ENCODE measurements around the gene NMNAT2. TPM values are rescaled to one million over a fixed set of nuclear protein-coding genes. Genes with fewer than 3 reads are reported as not detected.

Gene NMNAT2
- total RNA-seq, 1 experiment from 2014 or later: not detected

DNA sequence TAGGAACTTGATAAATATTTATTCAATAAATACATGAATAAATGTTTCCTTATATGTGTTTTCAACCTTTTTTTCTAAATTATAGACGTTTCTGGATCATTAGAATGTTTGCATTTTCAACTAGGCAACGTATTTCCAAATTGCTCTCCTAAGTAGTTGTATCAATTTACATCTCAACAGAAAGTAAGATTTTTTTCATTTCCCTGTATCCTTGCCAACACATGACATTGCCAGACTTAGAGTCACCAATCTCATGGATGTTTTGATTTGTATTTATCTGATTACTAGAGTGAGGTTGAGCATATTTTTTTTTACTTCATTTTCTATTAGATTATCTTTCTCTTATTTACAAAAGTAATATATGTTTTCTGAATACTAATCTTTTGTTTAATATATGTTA, 31.9 kb upstream of the NMNAT2 start:
- H3K4me3 ChIP-seq (replicated peaks in 1 of 2; ENCODE audit: low read depth in 1 of 2, low read length in 2 of 2): no peak overlapping the region
- no peak overlapping the region for H3K27ac ChIP-seq (ENCODE audit: low read depth, low read length)
- H2AFZ ChIP-seq (ENCODE audit: low read depth, low read length, poor library complexity, severe bottlenecking): no peak overlapping the region
- H3K9me2 ChIP-seq (ENCODE audit: insufficient read depth): 0 out of 2 replicates have a peak, but pooled peaks cover 3% of the 10 kb centered on the region
- RAD21 ChIA-PET (ENCODE audit: low non-redundant PET in 1 of 2, low total read pairs in 2 of 2, uncharacterized antibody in 2 of 2, unreplicated experiment in 2 of 2): no interaction called here
- no peaks in the 10 kb centered on the region for H3K27me3 ChIP-seq (ENCODE audit: insufficient read depth, low read length)
- H3K36me3 ChIP-seq (ENCODE audit: control insufficient read depth in 1 of 2, insufficient read depth in 2 of 2, low read length in 2 of 2): no peaks in the 10 kb centered on the region
- H4K20me1 ChIP-seq (ENCODE audit: insufficient read depth): no peaks in the 10 kb centered on the region
- CTCF ChIA-PET: no interaction called here
- DNase-seq (ENCODE audit: low read depth, low spot score): no peak
- H3K79me2 ChIP-seq (ENCODE audit: insufficient read depth, low read length): no peaks in the 10 kb centered on the region
- H3K4me1 ChIP-seq (ENCODE audit: control insufficient read depth in 1 of 2, insufficient read depth in 2 of 2, low read length in 2 of 2): peaks cover 0 to 8% of the 10 kb centered on the region in 2 experiments; a peak in 1 of 4 replicates
- BruUV-seq (replicated peaks): no TSS peak
- TF ChIP-seq EZH2 (IDR thresholded peaks at IDR 0.05) (no peak), JUND (IDR thresholded peaks at IDR 0.05) (no peak), POLR2AphosphoS5 (IDR thresholded peaks at IDR 0.05; ENCODE audit: low read depth, low read length) (no peak), EGR1 (IDR thresholded peaks at IDR 0.05; ENCODE audit: low read depth) (no peak), SIN3A (IDR thresholded peaks at IDR 0.05; ENCODE audit: low read depth) (no peak), SP1 (IDR thresholded peaks at IDR 0.05; ENCODE audit: low read depth) (no peak), CBX3 (IDR thresholded peaks at IDR 0.05; ENCODE audit: low read depth) (no peak), FOSL1 (IDR thresholded peaks at IDR 0.05; ENCODE audit: low read depth) (no peak), ZFX (IDR thresholded peaks at IDR 0.05) (no peak), YY1 (IDR thresholded peaks at IDR 0.05; ENCODE audit: extremely low read depth, insufficient replicate concordance, low read depth, low read length) (no peak), ELF1 (IDR thresholded peaks at IDR 0.05; ENCODE audit: borderline replicate concordance, low read depth) (no peak), TCF7L2 (IDR thresholded peaks at IDR 0.05; ENCODE audit: borderline replicate concordance, extremely low read depth, insufficient read depth, insufficient read length) (no peak), EZH2phosphoT487 (IDR thresholded peaks at IDR 0.05; ENCODE audit: borderline replicate concordance) (no peak)
- TF ChIP-seq, protein P1, sequence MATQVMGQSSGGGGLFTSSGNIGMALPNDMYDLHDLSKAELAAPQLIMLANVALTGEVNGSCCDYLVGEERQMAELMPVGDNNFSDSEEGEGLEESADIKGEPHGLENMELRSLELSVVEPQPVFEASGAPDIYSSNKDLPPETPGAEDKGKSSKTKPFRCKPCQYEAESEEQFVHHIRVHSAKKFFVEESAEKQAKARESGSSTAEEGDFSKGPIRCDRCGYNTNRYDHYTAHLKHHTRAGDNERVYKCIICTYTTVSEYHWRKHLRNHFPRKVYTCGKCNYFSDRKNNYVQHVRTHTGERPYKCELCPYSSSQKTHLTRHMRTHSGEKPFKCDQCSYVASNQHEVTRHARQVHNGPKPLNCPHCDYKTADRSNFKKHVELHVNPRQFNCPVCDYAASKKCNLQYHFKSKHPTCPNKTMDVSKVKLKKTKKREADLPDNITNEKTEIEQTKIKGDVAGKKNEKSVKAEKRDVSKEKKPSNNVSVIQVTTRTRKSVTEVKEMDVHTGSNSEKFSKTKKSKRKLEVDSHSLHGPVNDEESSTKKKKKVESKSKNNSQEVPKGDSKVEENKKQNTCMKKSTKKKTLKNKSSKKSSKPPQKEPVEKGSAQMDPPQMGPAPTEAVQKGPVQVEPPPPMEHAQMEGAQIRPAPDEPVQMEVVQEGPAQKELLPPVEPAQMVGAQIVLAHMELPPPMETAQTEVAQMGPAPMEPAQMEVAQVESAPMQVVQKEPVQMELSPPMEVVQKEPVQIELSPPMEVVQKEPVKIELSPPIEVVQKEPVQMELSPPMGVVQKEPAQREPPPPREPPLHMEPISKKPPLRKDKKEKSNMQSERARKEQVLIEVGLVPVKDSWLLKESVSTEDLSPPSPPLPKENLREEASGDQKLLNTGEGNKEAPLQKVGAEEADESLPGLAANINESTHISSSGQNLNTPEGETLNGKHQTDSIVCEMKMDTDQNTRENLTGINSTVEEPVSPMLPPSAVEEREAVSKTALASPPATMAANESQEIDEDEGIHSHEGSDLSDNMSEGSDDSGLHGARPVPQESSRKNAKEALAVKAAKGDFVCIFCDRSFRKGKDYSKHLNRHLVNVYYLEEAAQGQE (IDR thresholded peaks at IDR 0.05; ENCODE audit: low read depth): no peak
- TF ChIP-seq, protein P2, sequence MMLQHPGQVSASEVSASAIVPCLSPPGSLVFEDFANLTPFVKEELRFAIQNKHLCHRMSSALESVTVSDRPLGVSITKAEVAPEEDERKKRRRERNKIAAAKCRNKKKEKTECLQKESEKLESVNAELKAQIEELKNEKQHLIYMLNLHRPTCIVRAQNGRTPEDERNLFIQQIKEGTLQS (IDR thresholded peaks at IDR 0.05): no peak
- TF ChIP-seq, protein P3, sequence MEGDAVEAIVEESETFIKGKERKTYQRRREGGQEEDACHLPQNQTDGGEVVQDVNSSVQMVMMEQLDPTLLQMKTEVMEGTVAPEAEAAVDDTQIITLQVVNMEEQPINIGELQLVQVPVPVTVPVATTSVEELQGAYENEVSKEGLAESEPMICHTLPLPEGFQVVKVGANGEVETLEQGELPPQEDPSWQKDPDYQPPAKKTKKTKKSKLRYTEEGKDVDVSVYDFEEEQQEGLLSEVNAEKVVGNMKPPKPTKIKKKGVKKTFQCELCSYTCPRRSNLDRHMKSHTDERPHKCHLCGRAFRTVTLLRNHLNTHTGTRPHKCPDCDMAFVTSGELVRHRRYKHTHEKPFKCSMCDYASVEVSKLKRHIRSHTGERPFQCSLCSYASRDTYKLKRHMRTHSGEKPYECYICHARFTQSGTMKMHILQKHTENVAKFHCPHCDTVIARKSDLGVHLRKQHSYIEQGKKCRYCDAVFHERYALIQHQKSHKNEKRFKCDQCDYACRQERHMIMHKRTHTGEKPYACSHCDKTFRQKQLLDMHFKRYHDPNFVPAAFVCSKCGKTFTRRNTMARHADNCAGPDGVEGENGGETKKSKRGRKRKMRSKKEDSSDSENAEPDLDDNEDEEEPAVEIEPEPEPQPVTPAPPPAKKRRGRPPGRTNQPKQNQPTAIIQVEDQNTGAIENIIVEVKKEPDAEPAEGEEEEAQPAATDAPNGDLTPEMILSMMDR (IDR thresholded peaks at IDR 0.05 in 2 of 3, conservative IDR thresholded peaks at IDR 0.05 in 1 of 3; ENCODE audit: borderline replicate concordance in 1 of 3, insufficient read depth in 1 of 3, low read depth in 2 of 3, low read length in 2 of 3): no peak
- POLR2A ChIA-PET: no interaction called here
- no peaks in the 10 kb centered on the region for H3K9me3 ChIP-seq (ENCODE audit: control insufficient read depth in 1 of 2, insufficient read depth in 1 of 2, low read depth in 1 of 2, low read length in 2 of 2)
- no peak overlapping the region for H3K4me2 ChIP-seq (ENCODE audit: low read length)
- no peak for ATAC-seq
- intact Hi-C loops (cut with micrococcal nuclease): no loop called here
- H3K9ac ChIP-seq (ENCODE audit: low read length): no peak overlapping the region

Measured in HCT116 (cell line).